Measurements from ENCODE around the gene NDN. TPM values are rescaled to one million over a fixed set of nuclear protein-coding genes. Genes with fewer than 3 reads are reported as not detected.

NDN gene
- total and polyA plus RNA-seq, 3 donors from 2014 or later: 60.7 to 117 (median 66.5) TPM

DNA sequence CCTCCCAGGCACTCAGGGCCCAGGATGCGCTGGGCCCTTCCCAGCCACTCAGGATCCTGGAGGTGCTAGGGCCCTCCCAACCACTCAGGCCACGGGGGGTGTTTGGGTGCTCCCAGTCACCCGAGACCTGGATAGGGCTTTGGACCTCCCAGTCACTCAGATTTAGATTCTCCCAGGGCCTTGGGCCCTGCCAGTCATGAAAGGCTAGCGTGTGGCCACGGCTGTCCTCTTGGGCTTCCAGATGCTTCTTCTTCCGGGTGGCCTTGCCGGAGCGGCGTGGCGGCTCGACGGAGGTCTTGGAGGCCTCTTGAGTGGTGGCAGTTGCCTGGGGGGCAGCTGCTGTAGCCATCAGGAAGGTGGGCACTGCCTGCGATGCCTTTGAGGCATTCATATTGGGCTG, 42.3 kb downstream of the NDN start:
- H3K27me3 ChIP-seq: no peaks in the 10 kb centered on the region
- intact Hi-C loops (cut with DNase I; ENCODE audit: low total_unique reads): loop anchor here (10.0 kb wide), 1 partner anchor 220 kb away; no protein-coding TSS in a partner anchor

GRCh38 chr15:23642413-23643044, 44.6 kb downstream of the NDN start:
- no peaks in the 10 kb centered on the region for H3K9me3 ChIP-seq
- no peaks in the 10 kb centered on the region for H3K27me3 ChIP-seq
- intact Hi-C loops (cut with DNase I; ENCODE audit: low total_unique reads): loop anchor here (10.0 kb wide), 1 partner anchor 222 kb away; no protein-coding TSS in a partner anchor
- H3K27ac ChIP-seq: no peak overlapping the region
- no peaks in the 10 kb centered on the region for H3K4me1 ChIP-seq
- 15 to 17% methylated on average over 13 of the region's 13 CpGs for WGBS, 2 donors
- DNase-seq: peak; percentile 74
- H3K36me3 ChIP-seq (ENCODE audit: low read depth, missing control alignments): no peaks in the 10 kb centered on the region
- TF ChIP-seq POLR2A (IDR thresholded peaks at IDR 0.05): no peak
- TF ChIP-seq CTCF (IDR thresholded peaks at IDR 0.05): peak; percentile 54 to 86 (median 80)
- H3K4me3 ChIP-seq: no peak overlapping the region

More for the DNA sequence above, 42.3 kb downstream of the NDN start:
- TF ChIP-seq CTCF (IDR thresholded peaks at IDR 0.05) (no peak), POLR2A (IDR thresholded peaks at IDR 0.05) (no peak)
- no peak overlapping the region for H3K4me3 ChIP-seq
- no peaks in the 10 kb centered on the region for H3K36me3 ChIP-seq (ENCODE audit: low read depth, missing control alignments)
- no peak for DNase-seq
- H3K27ac ChIP-seq: no peak overlapping the region
- no peaks in the 10 kb centered on the region for H3K9me3 ChIP-seq
- 96% methylated on average over 12 of the region's 13 CpGs; no CpG with 5 or more reads in 1 of the 2 donors for WGBS, 2 donors
- H3K4me1 ChIP-seq: no peaks in the 10 kb centered on the region

Other genes starting within 250 kb of the NDN start
- gene GOLGA6L2, start 240.1 kb downstream of the NDN start, total RNA-seq: 10 to 100 TPM in 1 of 2 donors, 1 to 10 TPM in 1; 4.2 to 14.6 TPM
- gene GOLGA6L2, start 240.1 kb downstream of the NDN start, polyA plus RNA-seq (ENCODE audit: insufficient read depth, low read depth, low replicate concordance): 32.0 TPM
- gene MKRN3, start 121.6 kb downstream of the NDN start, total RNA-seq: 1 to 10 TPM; 6.4 to 7.8 TPM
- gene MKRN3, start 121.6 kb downstream of the NDN start, polyA plus RNA-seq (ENCODE audit: insufficient read depth, low read depth, low replicate concordance): 4.5 TPM
- gene MAGEL2, start 39.4 kb downstream of the NDN start, total RNA-seq: 1 to 10 TPM; 1.9 to 3.5 TPM
- 5.8 TPM for gene MAGEL2, start 39.4 kb downstream of the NDN start, polyA plus RNA-seq (ENCODE audit: insufficient read depth, low read depth, low replicate concordance)